Stimulated activated naive CD8-positive, alpha-beta T cell treated with anti-CD3 and anti-CD28 coated beads, Interleukin-15, amount 100 ng/mL, for 72 hours (primary cell): ENCODE results near the gene CACNA1D.
A peak's percentile ranks its signal among the peaks of the same experiment; 100 is the strongest.
"Not testable (repeated sequence)": the region's sequence is repeated elsewhere in the genome, so short reads cannot be mapped to it uniquely, and the experiment has no call there.

ENCODE experiments used
- ATAC-seq: fragments of 150-1000 bp; cut with Tn5 transposase; 2 replicates; pipeline ENCODE4 v1.10.0; 2021; ENCODE audit warnings: mild to moderate bottlenecking, moderate library complexity
- DNase-seq, 2 donors: peaks; one replicate each; pipeline ENCODE4 v3.0.0; 2021 to 2022
- H3K27ac Mint-ChIP-seq, 2 donors: one replicate each; pipeline ENCODE4 v1.8.0; 2022; ENCODE audit warnings: mild to moderate bottlenecking in 2 of 2, mixed read lengths in 2 of 2, moderate library complexity in 2 of 2
- H3K27me3 Mint-ChIP-seq: one replicate; pipeline ENCODE4 v1.8.0; 2022; ENCODE audit warnings: mixed read lengths
- H3K4me1 Mint-ChIP-seq: one replicate; pipeline ENCODE4 v1.8.0; 2022; ENCODE audit warnings: mild to moderate bottlenecking, mixed read lengths
- H3K4me3 Mint-ChIP-seq, 2 donors: one replicate each; pipeline ENCODE4 v1.8.0; 2022; ENCODE audit warnings: mild to moderate bottlenecking in 2 of 2, mixed read lengths in 2 of 2, moderate library complexity in 1 of 2
- H3K9me3 Mint-ChIP-seq, 2 donors: one replicate each; pipeline ENCODE4 v1.8.0; 2022; ENCODE audit warnings: mixed read lengths in 2 of 2

Gene CACNA1D

DNA sequence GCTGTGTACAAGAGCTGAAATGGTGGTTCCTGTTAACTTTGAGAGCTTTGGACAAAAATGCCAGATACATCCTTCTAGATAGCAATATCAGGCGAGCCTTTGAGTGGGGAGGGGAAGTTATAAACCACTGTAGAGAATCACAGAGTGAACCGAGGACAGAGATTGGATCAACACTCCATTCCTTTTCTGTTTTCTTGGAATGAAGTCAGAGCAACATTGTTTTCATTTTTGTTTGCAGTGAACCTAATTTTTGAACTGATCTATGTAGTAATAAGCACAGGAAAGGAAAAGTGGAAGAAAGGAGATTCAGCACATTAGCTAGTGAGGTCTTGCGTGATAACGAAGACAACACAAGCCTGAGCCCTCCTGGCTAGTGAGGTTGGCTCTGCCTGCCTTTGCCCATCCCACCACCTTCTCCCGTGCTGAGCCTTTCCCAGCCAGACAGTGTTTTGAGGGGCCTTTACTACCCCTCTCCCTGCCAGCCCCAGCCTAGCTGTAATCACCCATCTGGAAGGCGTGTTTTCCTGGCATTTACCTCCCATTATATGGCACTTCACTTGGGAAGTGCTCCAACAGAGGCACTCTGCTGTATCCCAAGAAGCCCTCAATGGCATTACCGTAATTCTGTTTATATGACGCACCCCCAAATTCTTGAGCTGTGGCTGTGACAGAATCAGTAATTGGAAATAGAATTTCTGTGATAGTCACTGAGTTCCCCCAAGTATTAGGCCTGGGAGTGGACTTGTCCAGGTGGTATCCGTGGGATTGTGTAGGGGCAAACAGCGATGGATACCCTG lies 129.8 kb downstream of the CACNA1D start:
- Mint-ChIP-seq H3K4me1 (no peaks in the 10 kb centered on the region), H3K27me3 (peaks cover 46% of the 10 kb centered on the region), H3K4me3 (no peak overlapping the region), H3K9me3 (no peaks in the 10 kb centered on the region), H3K27ac (no peak overlapping the region)
- no peak for ATAC-seq
- no peak for DNase-seq

DNA sequence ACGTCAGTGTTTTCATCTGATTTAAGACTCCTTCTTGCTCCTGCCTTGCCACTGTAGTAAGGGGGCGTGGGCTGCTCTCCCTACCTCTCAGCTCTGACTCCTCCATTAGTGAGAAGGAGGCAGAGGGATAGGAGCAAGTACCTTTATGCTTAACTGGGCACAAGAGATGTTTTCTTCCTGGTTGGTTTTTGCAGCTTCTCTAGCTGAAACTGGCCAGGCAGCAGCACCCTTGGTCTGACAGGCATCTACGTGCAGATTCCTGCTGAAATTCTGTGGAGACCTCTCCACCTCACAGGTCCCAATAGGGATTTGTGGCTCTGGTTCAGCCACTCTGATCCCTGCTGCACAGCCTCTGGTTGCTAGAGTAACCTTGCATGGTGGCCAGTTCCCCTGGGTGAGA lies 132.5 kb downstream of the CACNA1D start:
- no peak for ATAC-seq

DNA sequence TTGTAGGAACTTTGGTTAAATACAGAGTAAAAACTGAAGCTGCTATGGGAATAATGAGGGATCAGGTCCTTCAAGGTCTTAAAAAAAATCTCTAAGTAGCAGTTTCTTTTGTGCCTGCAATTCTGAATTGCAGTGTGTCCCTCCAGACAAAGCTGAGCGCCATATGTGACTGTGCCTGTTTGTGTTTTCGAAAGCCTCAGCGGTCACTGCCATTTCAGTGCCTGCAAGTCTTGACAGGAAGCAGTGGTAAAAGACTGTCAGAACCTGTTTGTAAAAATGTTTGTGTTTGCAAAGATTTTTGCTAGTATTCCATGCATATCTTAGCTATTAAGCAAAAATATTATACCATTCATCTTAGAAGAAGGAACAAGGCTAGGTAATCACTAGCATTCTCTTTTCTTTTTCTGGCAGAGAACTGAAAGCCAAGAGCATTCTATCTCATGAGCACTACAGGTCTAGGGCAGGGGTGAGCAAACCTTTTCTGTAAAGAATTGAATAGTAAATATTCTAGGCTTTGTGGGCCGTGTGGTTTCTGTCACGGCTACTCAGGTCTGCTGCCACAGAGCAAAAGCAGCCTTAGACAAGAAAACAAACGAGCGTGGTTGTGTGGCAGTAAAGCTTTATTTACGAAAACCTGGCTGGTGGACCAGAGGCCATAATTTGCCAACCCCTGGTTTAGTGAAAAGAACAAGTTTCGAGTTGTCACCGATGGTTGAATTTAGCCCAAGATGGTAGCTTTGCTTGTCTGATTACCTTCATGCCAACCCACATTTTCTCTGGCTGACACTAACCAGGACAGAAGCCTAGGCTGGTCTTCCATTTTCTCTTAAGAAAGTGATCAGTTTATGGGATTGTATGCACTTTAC lies 134.4 kb downstream of the CACNA1D start:
- H3K4me3 Mint-ChIP-seq, result no peak overlapping the region
- DNase-seq, result no peak
- no peaks in the 10 kb centered on the region for H3K4me1 Mint-ChIP-seq
- no peaks in the 10 kb centered on the region for H3K9me3 Mint-ChIP-seq
- H3K27ac Mint-ChIP-seq, result no peak overlapping the region
- no peak for ATAC-seq
- peaks cover 38% of the 10 kb centered on the region for H3K27me3 Mint-ChIP-seq

More for the DNA sequence above, 132.5 kb downstream of the CACNA1D start:
- DNase-seq, result no peak
- Mint-ChIP-seq H3K4me1 (no peaks in the 10 kb centered on the region), H3K27me3 (peaks cover 38% of the 10 kb centered on the region), H3K4me3 (no peak overlapping the region), H3K9me3 (no peaks in the 10 kb centered on the region), H3K27ac (no peak overlapping the region)

DNA sequence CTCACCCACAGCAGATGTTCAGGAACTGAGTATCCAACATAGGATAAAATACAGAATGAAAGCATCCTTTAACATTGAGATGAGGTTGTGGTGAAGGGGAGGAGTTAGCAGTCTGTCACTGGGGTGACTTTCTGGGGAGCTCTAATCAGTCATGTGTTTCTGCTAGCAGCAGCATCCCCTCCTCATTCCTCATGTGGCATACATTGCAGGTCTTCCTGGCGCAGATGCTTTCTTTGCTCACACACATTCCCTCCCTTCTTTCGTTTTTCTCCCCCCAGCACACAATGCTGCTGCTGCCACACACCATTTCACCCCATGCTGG lies 135.0 kb downstream of the CACNA1D start:
- DNase-seq (no peak), ATAC-seq (no peak)
- Mint-ChIP-seq H3K27me3 (peaks cover 40% of the 10 kb centered on the region), H3K4me1 (no peaks in the 10 kb centered on the region), H3K27ac (no peak overlapping the region), H3K4me3 (no peak overlapping the region), H3K9me3 (no peaks in the 10 kb centered on the region)

DNA sequence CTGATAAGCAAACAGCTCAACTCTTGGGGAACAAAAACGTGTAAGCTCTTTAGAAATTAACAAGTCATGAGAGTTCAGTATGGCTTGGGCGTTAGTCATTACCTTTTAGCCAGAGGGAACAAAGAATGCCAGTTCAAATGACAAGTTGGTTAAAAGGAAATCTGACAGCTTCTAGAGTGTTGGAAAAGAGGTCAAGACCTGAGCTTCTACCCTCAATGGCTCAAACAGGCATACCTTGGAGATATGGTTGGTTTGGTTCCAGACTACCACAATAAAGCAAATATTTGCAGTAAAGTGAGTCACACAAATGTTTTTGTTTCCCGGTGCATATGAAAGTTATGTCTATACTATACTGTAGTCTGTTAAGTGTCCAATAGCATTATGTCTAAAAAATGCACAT lies 136.1 kb downstream of the CACNA1D start:
- ATAC-seq, result no peak

DNA sequence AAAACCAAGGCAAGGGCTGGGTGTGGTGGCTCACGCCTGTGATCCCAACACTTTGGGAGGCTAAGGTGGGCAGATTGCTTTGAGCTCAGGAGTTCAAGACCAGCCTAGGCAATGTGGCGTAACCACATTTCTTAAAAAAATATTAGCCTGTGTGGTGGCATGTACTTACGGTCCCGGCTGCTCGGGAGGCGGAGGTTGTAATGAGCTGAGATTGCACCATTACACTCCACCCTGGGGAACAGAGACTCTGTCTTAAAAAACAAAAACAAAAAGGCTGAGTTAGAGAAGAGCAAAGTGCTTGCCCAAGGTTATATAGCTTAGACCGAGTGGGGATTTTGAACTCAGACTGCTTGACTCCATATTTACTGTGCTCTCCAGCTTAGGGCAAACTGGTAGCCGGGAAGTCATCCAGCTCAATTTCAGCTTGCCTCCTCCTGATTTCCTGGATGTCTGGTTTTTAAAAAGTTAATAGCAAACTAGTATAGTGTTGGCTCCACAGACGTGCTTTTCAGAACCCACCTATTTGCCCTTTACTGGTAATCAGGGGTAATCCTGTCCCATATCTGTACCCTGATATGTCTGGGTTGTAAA lies 138.9 kb downstream of the CACNA1D start:
- Mint-ChIP-seq H3K27ac (no peak overlapping the region), H3K27me3 (peaks cover 34% of the 10 kb centered on the region), H3K9me3 (no peaks in the 10 kb centered on the region), H3K4me3 (no peak overlapping the region), H3K4me1 (no peaks in the 10 kb centered on the region)
- no peak for ATAC-seq
- DNase-seq, result no peak

More for the DNA sequence above, 136.1 kb downstream of the CACNA1D start:
- H3K4me3 Mint-ChIP-seq, result no peak overlapping the region
- H3K27ac Mint-ChIP-seq, result no peak overlapping the region
- no peaks in the 10 kb centered on the region for H3K4me1 Mint-ChIP-seq
- no peak for DNase-seq
- H3K9me3 Mint-ChIP-seq, result no peaks in the 10 kb centered on the region
- H3K27me3 Mint-ChIP-seq, result peaks cover 46% of the 10 kb centered on the region

DNA sequence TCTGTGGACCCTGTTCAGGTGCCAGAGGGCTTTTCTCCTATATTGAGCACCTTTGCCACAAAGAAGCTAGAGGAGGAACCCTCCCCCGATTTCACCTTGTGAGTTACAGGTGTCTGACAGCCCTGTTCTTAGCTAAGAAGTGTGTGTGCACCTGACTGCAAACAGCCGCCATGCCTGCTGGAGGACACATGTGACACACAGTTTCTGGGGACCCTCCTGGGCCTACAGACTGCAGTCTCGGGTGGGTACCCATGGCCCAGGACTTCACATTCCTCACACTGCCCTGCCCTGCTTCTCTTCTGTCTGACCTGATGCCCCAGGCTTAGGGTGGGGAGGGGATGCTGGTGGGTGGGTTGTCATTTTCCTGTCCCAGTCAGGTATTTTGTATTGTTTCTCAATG lies 140.6 kb downstream of the CACNA1D start:
- ATAC-seq, result no peak
- Mint-ChIP-seq H3K9me3 (no peaks in the 10 kb centered on the region), H3K27ac (no peak overlapping the region), H3K4me3 (no peak overlapping the region), H3K27me3 (peaks cover 23% of the 10 kb centered on the region), H3K4me1 (no peaks in the 10 kb centered on the region)
- no peak for DNase-seq

DNA sequence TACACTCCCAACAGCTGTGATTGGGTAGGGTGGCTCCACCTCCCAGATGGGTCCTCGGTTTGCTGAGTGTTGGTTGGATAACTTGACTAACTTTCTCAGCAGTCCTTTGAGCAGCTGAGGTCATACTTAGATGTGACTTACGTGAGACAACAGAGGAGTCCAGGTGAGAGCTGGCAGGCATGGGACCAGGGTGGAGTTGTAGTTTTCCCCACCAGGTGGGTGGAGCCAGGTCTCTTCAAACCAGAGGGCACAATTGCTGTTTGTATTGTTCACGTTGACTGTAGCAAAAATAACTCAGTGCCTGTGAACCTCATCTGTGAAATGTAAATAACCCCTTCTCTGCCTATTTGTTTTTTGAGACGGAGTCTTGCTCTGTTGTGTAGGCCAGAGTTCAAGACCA lies 144.4 kb downstream of the CACNA1D start:
- not testable (repeated sequence) for H3K27ac Mint-ChIP-seq, H3K4me3 Mint-ChIP-seq, H3K4me1 Mint-ChIP-seq, H3K9me3 Mint-ChIP-seq, ATAC-seq, DNase-seq
- H3K27me3 Mint-ChIP-seq, result peaks cover 32% of the 10 kb centered on the region

DNA sequence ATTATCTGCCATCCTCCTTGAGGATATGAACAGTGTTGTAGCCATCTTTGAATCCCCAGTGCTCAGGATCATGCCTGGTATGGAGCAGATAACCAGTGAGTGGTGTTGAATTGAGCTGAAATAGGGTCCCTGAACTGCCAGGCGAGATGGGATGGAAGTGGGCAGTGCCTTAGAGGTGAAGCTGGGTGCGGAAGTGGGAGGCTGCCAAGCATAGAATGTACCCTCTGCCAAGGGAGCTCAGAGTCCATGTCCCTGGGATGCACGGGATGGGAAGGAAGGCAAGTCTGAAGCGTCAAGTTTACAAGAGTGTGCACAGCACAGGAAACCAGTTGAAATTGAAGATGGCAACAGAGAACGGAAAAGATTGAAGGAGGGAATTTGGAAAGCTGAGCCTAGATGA lies 147.0 kb downstream of the CACNA1D start:
- ATAC-seq, result no peak
- H3K4me1 Mint-ChIP-seq, result no peaks in the 10 kb centered on the region
- no peak overlapping the region for H3K4me3 Mint-ChIP-seq
- H3K9me3 Mint-ChIP-seq, result no peaks in the 10 kb centered on the region
- peak overlapping the region in 1 of 2 donors; percentile 13 for H3K27ac Mint-ChIP-seq
- DNase-seq, result no peak
- H3K27me3 Mint-ChIP-seq, result peaks cover 21% of the 10 kb centered on the region

DNA sequence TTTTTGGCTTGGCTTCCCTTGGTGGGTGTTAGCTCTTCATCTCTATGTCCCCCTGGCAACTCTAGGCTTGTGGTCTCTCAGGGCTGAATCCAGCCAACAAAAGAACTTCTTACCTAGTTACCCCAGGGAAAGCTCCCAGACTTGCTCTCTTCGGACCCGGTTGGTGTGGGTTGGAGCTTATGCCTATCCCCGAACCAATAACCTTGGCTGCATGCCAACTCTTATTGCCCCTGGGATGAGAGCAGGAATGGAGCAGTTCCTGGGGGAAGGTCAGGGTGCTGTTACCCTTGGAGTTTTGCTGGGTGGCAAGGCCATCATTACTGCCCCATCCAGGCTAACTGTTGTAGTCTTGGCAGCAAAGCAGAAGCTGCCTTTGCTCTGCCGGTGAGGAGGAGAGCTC lies 147.8 kb downstream of the CACNA1D start:
- Mint-ChIP-seq H3K27me3 (peaks cover 25% of the 10 kb centered on the region), H3K9me3 (no peaks in the 10 kb centered on the region), H3K4me3 (no peak overlapping the region), H3K27ac (no peak overlapping the region), H3K4me1 (no peaks in the 10 kb centered on the region)
- ATAC-seq, result no peak
- no peak for DNase-seq

DNA sequence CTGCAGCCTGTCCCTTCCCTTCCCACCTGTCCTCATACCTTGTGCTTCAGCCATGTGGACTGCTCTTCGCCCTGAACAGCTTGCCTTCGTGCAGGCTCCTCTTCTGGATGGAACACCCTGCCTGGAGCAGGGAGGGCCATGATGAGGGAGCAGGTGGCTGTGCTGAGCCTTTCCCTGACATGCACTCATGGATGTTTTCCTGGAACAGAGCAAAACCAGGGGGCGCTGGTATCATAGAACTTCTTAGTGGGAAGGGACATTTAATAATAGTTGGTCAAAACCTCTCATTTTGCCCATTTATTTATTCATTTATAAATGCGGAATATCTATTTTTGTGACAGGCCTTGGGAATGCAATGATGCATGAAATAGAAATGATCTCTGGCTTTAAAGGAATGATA lies 149.3 kb downstream of the CACNA1D start:
- no peak for DNase-seq

DNA sequence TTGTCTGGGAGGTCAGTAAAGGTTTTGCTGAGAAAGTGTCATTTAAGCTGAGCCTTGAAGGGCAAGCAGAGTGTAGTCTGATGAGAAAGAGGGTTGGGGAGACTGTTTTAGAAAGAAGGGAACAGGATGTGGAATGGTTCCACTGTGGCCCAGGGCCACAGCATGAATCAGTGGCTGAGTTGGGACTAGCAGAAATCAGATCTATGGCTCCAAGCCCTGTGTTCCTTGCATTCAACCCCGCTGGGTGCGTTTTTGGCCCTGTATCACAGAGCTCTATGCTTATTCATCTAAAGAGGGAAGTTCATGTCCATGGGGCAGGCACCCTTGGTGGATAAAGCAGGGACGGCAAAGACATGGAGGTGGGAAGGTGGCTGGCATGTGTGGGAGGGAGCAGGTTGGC lies 151.3 kb downstream of the CACNA1D start:
- ATAC-seq, result no peak
- Mint-ChIP-seq H3K4me1 (no peaks in the 10 kb centered on the region), H3K27ac (no peak overlapping the region), H3K4me3 (no peak overlapping the region), H3K27me3 (peaks cover 46% of the 10 kb centered on the region), H3K9me3 (no peaks in the 10 kb centered on the region)
- DNase-seq, result no peak

More for the DNA sequence above, 149.3 kb downstream of the CACNA1D start:
- no peak overlapping the region for H3K27ac Mint-ChIP-seq
- H3K4me1 Mint-ChIP-seq, result no peaks in the 10 kb centered on the region
- peaks cover 39% of the 10 kb centered on the region for H3K27me3 Mint-ChIP-seq
- H3K4me3 Mint-ChIP-seq, result no peak overlapping the region
- ATAC-seq, result no peak
- H3K9me3 Mint-ChIP-seq, result no peaks in the 10 kb centered on the region

DNA sequence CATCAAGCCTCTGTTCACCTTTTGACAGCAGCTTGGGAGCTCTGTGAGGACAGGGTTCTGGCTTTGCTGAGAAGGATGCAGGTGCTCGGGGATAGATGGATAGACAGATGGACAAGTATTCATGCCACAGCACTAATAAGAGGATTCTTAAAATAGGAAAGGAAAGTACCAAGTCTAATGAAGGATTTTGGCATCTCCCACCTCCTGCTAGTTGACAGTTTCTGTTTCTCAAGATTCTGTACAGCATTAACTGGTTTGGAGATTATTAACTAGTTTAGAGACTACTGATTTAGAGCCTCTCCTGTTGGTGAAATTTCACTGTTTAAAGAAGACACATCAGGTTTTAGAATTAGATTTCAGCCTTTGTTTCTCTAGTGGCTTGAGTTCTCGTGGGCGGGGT lies 152.3 kb downstream of the CACNA1D start:
- ATAC-seq (no peak), DNase-seq (no peak)
- Mint-ChIP-seq H3K27me3 (peaks cover 38% of the 10 kb centered on the region), H3K4me3 (no peak overlapping the region), H3K9me3 (no peaks in the 10 kb centered on the region), H3K27ac (no peak overlapping the region), H3K4me1 (no peaks in the 10 kb centered on the region)

DNA sequence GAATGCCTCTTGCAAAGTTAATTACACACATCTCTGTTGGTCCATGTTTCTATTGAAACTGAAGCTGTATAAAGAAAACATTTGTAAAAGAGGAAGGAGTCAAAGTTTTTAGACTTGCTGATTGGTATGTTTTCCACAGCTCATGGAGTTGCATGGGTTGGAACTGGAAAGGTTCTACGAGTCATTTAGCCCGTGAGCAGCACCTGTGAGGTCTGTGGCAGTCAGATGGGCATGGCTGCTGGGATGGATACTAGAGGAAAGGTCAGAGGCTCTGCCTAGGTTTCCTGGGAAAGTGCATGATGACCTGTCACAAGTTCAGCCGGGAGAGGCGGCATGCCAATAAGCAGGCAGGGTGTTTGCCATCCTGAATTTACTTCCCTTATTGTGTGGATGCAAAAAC lies 155.4 kb downstream of the CACNA1D start:
- DNase-seq (no peak), ATAC-seq (no peak)
- H3K9me3 Mint-ChIP-seq, result peaks cover 0 to 21% of the 10 kb centered on the region in 2 donors
- peaks cover 38% of the 10 kb centered on the region for H3K27me3 Mint-ChIP-seq
- no peaks in the 10 kb centered on the region for H3K4me1 Mint-ChIP-seq
- H3K27ac Mint-ChIP-seq, result no peak overlapping the region
- no peak overlapping the region for H3K4me3 Mint-ChIP-seq

DNA sequence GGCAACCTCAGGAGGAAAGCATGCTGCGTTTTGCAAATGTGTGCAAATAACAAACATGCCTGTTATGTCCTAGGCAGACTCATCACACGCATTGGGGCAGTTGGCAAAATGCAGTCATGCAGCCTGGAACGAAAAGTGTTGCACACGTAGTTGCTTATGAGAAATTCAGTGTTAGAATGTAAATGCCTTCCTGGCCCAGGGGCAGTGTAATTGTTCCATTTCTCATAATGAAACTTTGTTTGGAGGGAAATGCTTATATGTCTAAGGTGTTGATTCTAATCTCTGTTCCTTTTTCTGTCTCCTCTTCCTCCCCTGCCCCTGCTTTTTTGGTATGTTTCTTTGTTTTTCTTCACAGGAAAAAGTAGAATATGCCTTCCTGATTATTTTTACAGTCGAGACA lies 156.0 kb downstream of the CACNA1D start:
- no peak overlapping the region for H3K27ac Mint-ChIP-seq
- no peaks in the 10 kb centered on the region for H3K4me1 Mint-ChIP-seq
- H3K9me3 Mint-ChIP-seq, result peaks cover 0 to 21% of the 10 kb centered on the region in 2 donors
- DNase-seq (no peak), ATAC-seq (no peak)
- H3K27me3 Mint-ChIP-seq, result peaks cover 38% of the 10 kb centered on the region
- no peak overlapping the region for H3K4me3 Mint-ChIP-seq
